ENCODE data around the gene CRK.
"Not testable (repeated sequence)": the region's sequence is repeated elsewhere in the genome, so short reads cannot be mapped to it uniquely, and the experiment has no call there.

Gene CRK

DNA sequence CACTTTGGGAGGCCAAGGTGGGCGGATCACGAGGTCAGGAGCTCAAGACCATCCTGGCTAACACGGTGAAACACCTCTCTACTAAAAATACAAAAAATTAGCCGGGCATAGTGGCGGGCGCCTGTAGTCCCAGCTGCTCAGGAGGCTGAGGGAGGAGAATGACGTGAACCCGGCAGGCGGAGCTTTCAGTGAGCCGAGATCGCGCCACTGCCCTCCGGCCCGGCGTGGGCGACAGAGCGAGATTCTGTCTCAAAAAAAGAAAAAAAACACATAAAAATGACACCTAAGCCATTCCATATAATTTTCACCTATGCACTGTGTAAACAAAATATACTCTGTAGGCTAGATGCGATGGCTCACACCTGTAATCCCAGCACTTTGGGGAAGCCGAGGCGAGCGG lies 5.8 kb downstream of the CRK start:
- not testable (repeated sequence) for H3K27me3 Mint-ChIP-seq; H3K27ac Mint-ChIP-seq (ENCODE audit: low read depth); DNase-seq (ENCODE audit: low spot score in 2 of 2); ATAC-seq (replicated peaks; ENCODE audit: extremely low read depth, poor library complexity, severe bottlenecking); H3K9me3 Mint-ChIP-seq; H3K4me3 Mint-ChIP-seq
- Mint-ChIP-seq H3K36me3 (ENCODE audit: insufficient read depth) (peaks cover 16% of the 10 kb centered on the region), H3K4me1 (peaks cover 48% of the 10 kb centered on the region)

DNA sequence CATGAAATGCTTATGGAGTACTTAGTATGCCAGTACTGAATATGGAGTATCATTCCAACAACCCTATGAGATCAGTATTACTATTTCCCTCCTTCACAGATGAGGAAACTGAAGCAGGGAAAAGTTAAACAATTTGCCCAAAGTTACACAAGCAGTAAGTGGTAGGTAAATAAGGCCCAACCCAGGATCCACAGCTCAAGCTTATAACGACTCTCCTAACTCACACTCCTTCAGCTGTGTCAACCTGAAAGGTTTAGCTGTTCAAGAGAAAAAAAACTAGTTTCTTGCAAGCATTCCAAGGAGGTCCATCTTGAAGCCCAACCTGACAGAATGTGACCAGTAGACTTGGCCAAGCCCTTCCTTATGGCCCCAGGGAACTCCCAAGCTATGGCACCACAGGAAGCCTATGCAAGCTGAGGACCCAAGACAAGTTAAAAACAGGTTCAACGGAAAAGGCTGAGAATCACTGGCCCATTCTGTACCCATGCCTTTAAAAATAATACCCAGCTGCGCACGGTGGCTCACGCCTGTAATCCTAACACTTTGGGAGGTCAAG lies 6.5 kb downstream of the CRK start:
- Mint-ChIP-seq H3K4me1 (peaks cover 43% of the 10 kb centered on the region), H3K27ac (ENCODE audit: low read depth) (peak overlapping the region; percentile 42)
- ATAC-seq (replicated peaks; ENCODE audit: extremely low read depth, poor library complexity, severe bottlenecking) = no peak

DNA sequence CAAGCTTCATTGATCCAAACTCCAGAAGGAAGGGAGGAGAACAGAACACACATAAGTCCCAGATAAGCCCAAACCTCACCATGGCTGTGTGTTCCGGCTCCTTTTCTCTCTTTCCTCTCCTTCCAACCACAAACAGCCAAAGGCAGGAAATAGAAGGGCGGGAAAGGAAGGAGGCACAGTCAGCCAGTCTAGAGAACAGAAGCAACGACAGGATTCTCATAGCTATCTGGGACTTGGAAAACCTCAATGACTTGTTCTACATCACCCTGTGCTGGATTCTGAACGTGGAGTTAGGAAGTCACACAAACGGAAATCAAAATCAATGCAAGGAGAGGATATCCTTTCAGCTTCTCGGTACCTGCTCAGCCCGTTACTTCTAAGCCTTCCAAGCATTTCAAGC lies 9.0 kb downstream of the CRK start:
- H3K27me3 Mint-ChIP-seq = no peaks in the 10 kb centered on the region
- H3K4me1 Mint-ChIP-seq = peaks cover 25% of the 10 kb centered on the region
- ATAC-seq (replicated peaks; ENCODE audit: extremely low read depth, poor library complexity, severe bottlenecking) (no peak), DNase-seq (ENCODE audit: low spot score in 2 of 2) (no peak)
- no peaks in the 10 kb centered on the region for H3K9me3 Mint-ChIP-seq
- no peak overlapping the region for H3K4me3 Mint-ChIP-seq
- peaks cover 13% of the 10 kb centered on the region for H3K36me3 Mint-ChIP-seq (ENCODE audit: insufficient read depth)
- H3K27ac Mint-ChIP-seq (ENCODE audit: low read depth) = no peak overlapping the region

More for the DNA sequence above, 6.5 kb downstream of the CRK start:
- no peak for DNase-seq (ENCODE audit: low spot score in 2 of 2)
- Mint-ChIP-seq H3K36me3 (ENCODE audit: insufficient read depth) (peaks cover 19% of the 10 kb centered on the region), H3K27me3 (no peaks in the 10 kb centered on the region), H3K4me3 (no peak overlapping the region), H3K9me3 (no peaks in the 10 kb centered on the region)

- H3K36me3 Mint-ChIP-seq (ENCODE audit: insufficient read depth) = peaks cover 13% of the 10 kb centered on the region
- no peak overlapping the region for H3K27ac Mint-ChIP-seq (ENCODE audit: low read depth)
- H3K9me3 Mint-ChIP-seq = no peaks in the 10 kb centered on the region
- peaks cover 25% of the 10 kb centered on the region for H3K4me1 Mint-ChIP-seq
- H3K27me3 Mint-ChIP-seq = no peaks in the 10 kb centered on the region
- H3K4me3 Mint-ChIP-seq = no peak overlapping the region
- ATAC-seq (replicated peaks; ENCODE audit: extremely low read depth, poor library complexity, severe bottlenecking) = no peak
- no peak for DNase-seq (ENCODE audit: low spot score in 2 of 2)
Observed at GRCh38 chr17:1446201-1446600, 9.8 kb downstream of the CRK start.

DNA sequence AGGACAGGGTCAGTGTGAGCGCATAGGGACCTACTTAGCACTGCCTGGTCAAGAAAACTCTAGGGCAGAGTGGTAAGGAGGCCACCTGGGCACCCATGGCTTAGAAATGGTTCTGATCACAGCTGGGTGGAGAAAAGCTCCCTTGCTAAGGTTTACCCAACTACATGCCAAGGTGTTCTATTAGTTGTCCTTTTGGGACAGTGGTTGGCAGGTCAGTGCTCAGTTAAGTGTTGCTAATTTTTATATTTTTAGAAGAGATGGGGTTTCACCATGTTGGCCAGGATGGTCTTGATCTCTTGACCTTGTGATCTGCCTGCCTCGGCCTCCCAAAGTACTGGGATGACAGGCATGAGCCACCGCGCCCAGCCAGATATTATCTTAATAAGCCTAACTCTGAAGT lies 10.3 kb downstream of the CRK start:
- not testable (repeated sequence) for H3K9me3 Mint-ChIP-seq; ATAC-seq (replicated peaks; ENCODE audit: extremely low read depth, poor library complexity, severe bottlenecking); DNase-seq (ENCODE audit: low spot score in 2 of 2); H3K27me3 Mint-ChIP-seq; H3K4me3 Mint-ChIP-seq
- H3K27ac Mint-ChIP-seq (ENCODE audit: low read depth) = peak overlapping the region; percentile 22
- H3K36me3 Mint-ChIP-seq (ENCODE audit: insufficient read depth) = peaks cover 13% of the 10 kb centered on the region
- H3K4me1 Mint-ChIP-seq = peaks cover 25% of the 10 kb centered on the region

DNA sequence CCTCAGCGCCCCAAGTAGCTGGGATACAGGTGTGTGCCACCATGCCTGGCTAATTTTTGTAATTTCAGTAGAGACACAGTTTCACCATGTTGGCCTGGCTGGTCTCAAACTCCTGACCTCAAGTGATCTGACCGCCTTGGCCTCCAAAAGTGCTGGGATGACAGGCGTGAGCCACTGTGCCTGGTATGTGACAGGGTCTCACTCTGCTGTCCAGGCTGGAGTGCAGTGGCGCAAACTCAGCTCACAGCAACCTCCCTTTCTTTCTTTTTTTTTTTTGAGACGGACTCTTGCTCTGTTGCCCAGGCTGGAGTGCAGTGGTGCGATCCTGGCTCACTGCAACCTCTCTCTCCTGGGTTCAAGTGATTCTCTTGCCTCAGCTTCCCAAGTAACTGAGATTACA lies 13.3 kb downstream of the CRK start:
- Mint-ChIP-seq H3K36me3 (ENCODE audit: insufficient read depth) (peaks cover 15% of the 10 kb centered on the region), H3K4me1 (peaks cover 13% of the 10 kb centered on the region)
- H3K27ac Mint-ChIP-seq (ENCODE audit: low read depth); ATAC-seq (replicated peaks; ENCODE audit: extremely low read depth, poor library complexity, severe bottlenecking); H3K4me3 Mint-ChIP-seq; H3K9me3 Mint-ChIP-seq; DNase-seq (ENCODE audit: low spot score in 2 of 2); H3K27me3 Mint-ChIP-seq: not testable (repeated sequence)

DNA sequence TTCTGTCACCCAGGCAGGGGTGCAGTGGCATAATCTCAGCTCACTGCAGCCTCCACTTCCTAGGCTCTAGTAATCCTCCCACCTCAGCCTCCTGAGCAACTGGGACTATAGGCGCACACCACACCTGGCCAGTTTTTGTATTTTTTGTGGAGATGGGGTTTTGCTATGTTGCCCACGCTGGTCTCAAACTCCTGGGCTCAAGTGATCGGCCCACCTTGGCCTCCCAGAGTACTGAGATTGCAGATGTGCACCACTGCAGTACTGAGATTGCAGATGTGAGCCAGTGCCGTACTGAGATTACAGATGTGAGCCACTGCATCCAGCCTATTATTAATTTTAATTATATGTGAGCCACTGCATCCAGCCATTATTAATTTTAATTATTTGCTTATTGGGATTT lies 13.8 kb downstream of the CRK start:
- no peaks in the 10 kb centered on the region for H3K9me3 Mint-ChIP-seq
- DNase-seq (ENCODE audit: low spot score in 2 of 2) (no peak), ATAC-seq (replicated peaks; ENCODE audit: extremely low read depth, poor library complexity, severe bottlenecking) (no peak)
- no peak overlapping the region for H3K27ac Mint-ChIP-seq (ENCODE audit: low read depth)
- H3K27me3 Mint-ChIP-seq = no peaks in the 10 kb centered on the region
- no peak overlapping the region for H3K4me3 Mint-ChIP-seq
- peaks cover 13% of the 10 kb centered on the region for H3K4me1 Mint-ChIP-seq
- peaks cover 13% of the 10 kb centered on the region for H3K36me3 Mint-ChIP-seq (ENCODE audit: insufficient read depth)

DNA sequence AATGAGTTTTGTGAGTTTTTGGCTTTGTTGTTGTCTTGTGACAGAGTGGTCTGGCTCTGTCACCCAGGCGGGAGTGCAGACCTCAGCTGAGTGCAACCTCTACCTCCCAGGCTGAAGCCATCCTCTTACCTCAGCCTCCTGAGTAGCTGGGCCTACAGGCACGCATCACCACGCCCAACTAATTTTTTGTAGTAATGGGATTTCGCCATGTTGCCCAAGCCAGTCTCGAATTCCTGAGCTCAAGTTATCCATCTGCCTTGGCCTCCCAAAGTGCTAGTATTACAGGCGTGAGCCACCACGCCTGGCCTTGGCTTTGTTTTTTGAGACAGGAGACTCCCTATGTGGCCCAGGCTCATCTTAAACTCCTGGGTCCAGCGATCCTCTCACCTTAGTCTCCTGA lies 15.1 kb downstream of the CRK start:
- Mint-ChIP-seq H3K27ac (ENCODE audit: low read depth) (no peak overlapping the region), H3K9me3 (no peaks in the 10 kb centered on the region), H3K4me3 (no peak overlapping the region), H3K4me1 (peaks cover 21% of the 10 kb centered on the region), H3K27me3 (no peaks in the 10 kb centered on the region), H3K36me3 (ENCODE audit: insufficient read depth) (peaks cover 17% of the 10 kb centered on the region)
- no peak for ATAC-seq (replicated peaks; ENCODE audit: extremely low read depth, poor library complexity, severe bottlenecking)
- no peak for DNase-seq (ENCODE audit: low spot score in 2 of 2)

DNA sequence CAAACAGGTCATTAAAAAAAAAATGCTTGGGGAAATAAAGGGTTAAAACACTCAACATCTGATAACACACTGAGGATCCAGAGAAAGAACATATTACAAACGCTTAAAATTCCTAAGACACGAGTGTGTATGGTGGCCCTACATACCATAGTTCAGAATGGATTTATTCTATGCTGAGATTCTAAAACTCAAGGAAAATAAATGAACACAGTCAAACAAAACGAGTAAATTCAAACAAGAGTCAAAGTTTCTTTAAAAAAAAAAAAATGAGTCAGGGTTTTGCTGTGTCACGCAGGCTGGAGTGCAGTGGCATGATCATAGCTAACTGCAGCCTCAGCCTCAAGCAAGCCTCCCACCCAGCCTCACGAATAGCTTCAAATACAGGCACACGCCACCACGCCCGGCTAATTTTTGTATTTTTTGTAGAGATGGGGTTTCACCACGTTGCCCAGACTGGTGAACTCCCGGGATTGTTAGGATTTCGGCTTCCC lies 17.4 kb downstream of the CRK start:
- no peaks in the 10 kb centered on the region for H3K27me3 Mint-ChIP-seq
- no peaks in the 10 kb centered on the region for H3K9me3 Mint-ChIP-seq
- peaks cover 21% of the 10 kb centered on the region for H3K36me3 Mint-ChIP-seq (ENCODE audit: insufficient read depth)
- H3K4me1 Mint-ChIP-seq = peaks cover 17% of the 10 kb centered on the region
- no peak overlapping the region for H3K4me3 Mint-ChIP-seq
- no peak for DNase-seq (ENCODE audit: low spot score in 2 of 2)
- no peak for ATAC-seq (replicated peaks; ENCODE audit: extremely low read depth, poor library complexity, severe bottlenecking)
- no peak overlapping the region for H3K27ac Mint-ChIP-seq (ENCODE audit: low read depth)

- H3K4me3 Mint-ChIP-seq = no peak overlapping the region
- peaks cover 28% of the 10 kb centered on the region for H3K4me1 Mint-ChIP-seq
Observed at GRCh38 chr17:1435326-1435725, 20.7 kb downstream of the CRK start.

GRCh38 chr17:1434150-1434549 lies 21.9 kb downstream of the CRK start:
- Mint-ChIP-seq H3K9me3 (no peaks in the 10 kb centered on the region), H3K27ac (ENCODE audit: low read depth) (no peak overlapping the region), H3K36me3 (ENCODE audit: insufficient read depth) (peaks cover 32% of the 10 kb centered on the region), H3K27me3 (no peaks in the 10 kb centered on the region), H3K4me3 (no peak overlapping the region), H3K4me1 (peaks cover 28% of the 10 kb centered on the region)
- DNase-seq (ENCODE audit: low spot score in 2 of 2) (no peak), ATAC-seq (replicated peaks; ENCODE audit: extremely low read depth, poor library complexity, severe bottlenecking) (no peak)

More at GRCh38 chr17:1435326-1435725, 20.7 kb downstream of the CRK start:
- Mint-ChIP-seq H3K9me3 (no peaks in the 10 kb centered on the region), H3K36me3 (ENCODE audit: insufficient read depth) (peaks cover 30% of the 10 kb centered on the region), H3K27me3 (no peaks in the 10 kb centered on the region), H3K27ac (ENCODE audit: low read depth) (peak overlapping the region; percentile 14)
- DNase-seq (ENCODE audit: low spot score in 2 of 2) (no peak), ATAC-seq (replicated peaks; ENCODE audit: extremely low read depth, poor library complexity, severe bottlenecking) (no peak)

DNA sequence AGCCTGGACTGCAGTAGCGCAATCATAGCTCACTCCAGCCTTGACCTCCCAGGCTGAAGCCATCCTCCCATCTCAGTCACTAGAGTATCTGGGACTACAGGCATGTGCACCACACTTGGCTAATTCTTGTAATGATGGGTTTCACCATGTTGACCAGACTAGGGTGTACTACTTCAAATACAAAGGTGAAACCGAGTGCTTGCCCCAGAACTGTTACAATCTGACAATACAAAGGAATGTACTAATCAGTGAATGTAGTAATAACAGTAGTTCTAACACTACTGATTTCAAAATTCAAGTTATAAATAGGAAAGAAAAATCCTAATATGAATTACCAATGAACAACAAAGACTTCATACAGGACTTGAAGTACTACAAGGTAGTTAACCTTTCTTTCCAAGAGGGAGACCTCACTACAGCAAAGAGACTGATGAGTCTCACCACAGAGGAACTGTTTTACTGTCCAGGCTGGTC lies 24.4 kb downstream of the CRK start:
- peak overlapping the region; percentile 22 for H3K27ac Mint-ChIP-seq (ENCODE audit: low read depth)
- peaks cover 33% of the 10 kb centered on the region for H3K36me3 Mint-ChIP-seq (ENCODE audit: insufficient read depth)

DNA sequence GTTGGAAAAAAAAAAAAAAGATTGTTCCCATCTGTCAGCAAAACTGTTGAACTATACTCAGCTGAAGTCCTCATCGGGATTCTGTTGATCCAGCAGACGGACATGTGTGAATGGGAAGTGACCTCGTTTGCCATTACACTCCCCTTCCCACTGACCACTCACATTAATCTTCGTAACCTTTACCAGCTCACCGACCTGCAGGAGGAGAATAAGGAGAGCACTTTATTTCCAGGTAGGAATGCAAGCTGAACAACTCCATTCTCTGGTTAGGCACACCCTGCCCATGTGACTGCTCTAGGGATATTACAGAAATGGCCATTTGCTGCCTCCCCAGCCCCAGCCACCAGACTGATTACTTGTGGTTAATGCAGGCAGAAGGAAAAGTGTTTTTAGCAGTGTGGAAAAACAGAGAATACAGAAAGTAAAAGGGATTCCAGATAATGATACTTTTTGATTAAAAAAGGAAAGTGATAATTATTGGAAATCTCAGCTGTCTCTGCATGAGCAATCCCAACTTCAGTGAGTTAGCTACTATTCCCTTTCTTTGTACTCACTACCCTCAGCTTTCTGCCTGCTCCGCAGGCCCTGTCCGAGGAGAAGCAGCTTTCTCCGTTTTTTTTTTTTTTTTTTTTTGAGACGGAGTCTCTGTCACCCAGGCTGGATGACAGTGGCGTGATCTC lies 32.4 kb downstream of the CRK start:
- H3K9me3 Mint-ChIP-seq = no peaks in the 10 kb centered on the region
- DNase-seq (ENCODE audit: low spot score in 2 of 2) (no peak), ATAC-seq (replicated peaks; ENCODE audit: extremely low read depth, poor library complexity, severe bottlenecking) (no peak)
- H3K27ac Mint-ChIP-seq (ENCODE audit: low read depth) = no peak overlapping the region
- no peaks in the 10 kb centered on the region for H3K27me3 Mint-ChIP-seq
- H3K36me3 Mint-ChIP-seq (ENCODE audit: insufficient read depth) = peaks cover 34% of the 10 kb centered on the region
- H3K4me1 Mint-ChIP-seq = peaks cover 7% of the 10 kb centered on the region
- no peak overlapping the region for H3K4me3 Mint-ChIP-seq

More for the DNA sequence above, 24.4 kb downstream of the CRK start:
- DNase-seq (ENCODE audit: low spot score in 2 of 2) (no peak), ATAC-seq (replicated peaks; ENCODE audit: extremely low read depth, poor library complexity, severe bottlenecking) (no peak)
- peaks cover 24% of the 10 kb centered on the region for H3K4me1 Mint-ChIP-seq
- H3K27me3 Mint-ChIP-seq = no peaks in the 10 kb centered on the region
- no peaks in the 10 kb centered on the region for H3K9me3 Mint-ChIP-seq
- no peak overlapping the region for H3K4me3 Mint-ChIP-seq

Data from central memory CD8-positive, alpha-beta T cell (primary cell).